ENCODE data around the gene KIF27.
"Not testable (repeated sequence)": the region's sequence is repeated elsewhere in the genome, so short reads cannot be mapped to it uniquely, and the experiment has no call there.

- TF ChIP-seq CTCF (IDR thresholded peaks at IDR 0.05) = peak in 2 of 4 experiments; percentile 5 to 11
- TF ChIP-seq POLR2AphosphoS5 (IDR thresholded peaks at IDR 0.05) = not testable (repeated sequence)
Observed at GRCh38 chr9:83837070-83837643, 84.1 kb downstream of the KIF27 start.

All from prostate gland (tissue), 2 donors.